ENCODE measurements around the gene CPLANE1. TPM values are rescaled to one million over a fixed set of nuclear protein-coding genes. Genes with fewer than 3 reads are reported as not detected.
"Not testable (repeated sequence)": the region's sequence is repeated elsewhere in the genome, so short reads cannot be mapped to it uniquely, and the experiment has no call there.

CPLANE1 gene
- total RNA-seq, 1 donor from 2014 or later, result 21.8 TPM

DNA sequence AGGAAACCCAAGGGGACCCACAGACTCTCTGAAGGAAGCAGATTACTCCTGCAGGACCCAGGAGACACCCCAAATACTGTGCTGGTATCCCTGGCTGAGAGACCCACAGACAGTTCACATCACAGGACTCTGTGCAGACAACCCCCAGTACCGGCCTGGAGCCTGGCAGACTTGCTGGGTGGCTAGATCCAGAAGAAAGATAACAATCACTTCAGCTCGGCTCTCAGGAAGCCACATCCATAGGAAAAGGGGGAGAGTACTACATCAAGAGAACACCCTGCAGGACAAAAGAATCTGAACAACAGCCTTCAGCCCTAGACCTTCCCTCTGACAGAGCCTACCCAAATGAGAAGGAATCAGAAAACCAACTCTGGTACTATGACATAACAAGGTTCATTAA lies 166.2 kb downstream of the CPLANE1 start:
- not testable (repeated sequence) for H3K27ac ChIP-seq (ENCODE audit: low read depth, low read length); FAIRE-seq; H3K36me3 ChIP-seq (ENCODE audit: insufficient read depth, low read length); H3K4me3 ChIP-seq (ENCODE audit: insufficient read depth, low read depth, low read length); H2AFZ ChIP-seq (ENCODE audit: low read depth, low read length); H3K27me3 ChIP-seq (ENCODE audit: insufficient read depth, low read length); H3K27ac Mint-ChIP-seq (ENCODE audit: unreplicated experiment); H3K4me3 Mint-ChIP-seq (ENCODE audit: unreplicated experiment); H3K4me1 ChIP-seq (ENCODE audit: insufficient read depth, low read length); H3K9ac ChIP-seq (ENCODE audit: low read length); H3K79me2 ChIP-seq (ENCODE audit: insufficient read depth, low read length); H4K20me1 ChIP-seq (ENCODE audit: insufficient read depth, low read length); H3K9me3 Mint-ChIP-seq (ENCODE audit: unreplicated experiment); DNase-seq (ENCODE audit: low read depth); H3K27me3 Mint-ChIP-seq (ENCODE audit: low read depth, unreplicated experiment); H3K9me3 ChIP-seq (ENCODE audit: insufficient read depth, low read depth, low read length); H3K4me2 ChIP-seq (ENCODE audit: low read length)
- Mint-ChIP-seq H3K4me1 (ENCODE audit: low read depth, unreplicated experiment) (peaks cover 14% of the 10 kb centered on the region), H3K36me3 (ENCODE audit: low read depth, unreplicated experiment) (peaks cover 21% of the 10 kb centered on the region)

DNA sequence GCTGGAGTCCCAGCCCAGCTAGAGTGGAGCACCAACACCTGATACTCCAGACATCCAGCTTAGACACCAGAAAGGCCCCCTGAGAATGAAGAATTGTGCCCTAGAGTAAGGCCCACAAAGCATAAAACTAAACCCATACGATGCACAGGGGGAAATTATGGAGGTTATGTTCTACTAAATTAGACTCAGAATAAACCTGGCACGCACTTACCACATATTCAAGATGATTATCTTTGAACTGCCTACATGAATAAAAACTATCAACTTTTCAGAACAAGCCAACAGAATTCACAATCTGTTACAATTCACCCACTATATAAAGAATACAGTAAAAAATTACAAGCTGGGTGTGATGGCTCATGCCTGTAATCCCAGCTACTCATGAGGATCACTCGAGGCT lies 168.5 kb downstream of the CPLANE1 start:
- Mint-ChIP-seq H3K4me1 (ENCODE audit: low read depth, unreplicated experiment) (peaks cover 14% of the 10 kb centered on the region), H3K27ac (ENCODE audit: unreplicated experiment) (no peak overlapping the region), H3K4me3 (ENCODE audit: unreplicated experiment) (no peak overlapping the region), H3K27me3 (ENCODE audit: low read depth, unreplicated experiment) (no peaks in the 10 kb centered on the region), H3K36me3 (ENCODE audit: low read depth, unreplicated experiment) (peaks cover 18% of the 10 kb centered on the region), H3K9me3 (ENCODE audit: unreplicated experiment) (no peaks in the 10 kb centered on the region)
- FAIRE-seq, result no peak
- Histone ChIP-seq H3K4me3 (ENCODE audit: insufficient read depth, low read depth, low read length) (no peak overlapping the region), H4K20me1 (ENCODE audit: insufficient read depth, low read length) (no peaks in the 10 kb centered on the region), H3K4me2 (ENCODE audit: low read length) (no peak overlapping the region), H3K27me3 (ENCODE audit: insufficient read depth, low read length) (no peaks in the 10 kb centered on the region), H3K9me3 (ENCODE audit: insufficient read depth, low read depth, low read length) (peaks cover 4% of the 10 kb centered on the region), H2AFZ (ENCODE audit: low read depth, low read length) (no peak overlapping the region), H3K79me2 (ENCODE audit: insufficient read depth, low read length) (no peaks in the 10 kb centered on the region), H3K9ac (ENCODE audit: low read length) (no peak overlapping the region), H3K36me3 (ENCODE audit: insufficient read depth, low read length) (peaks cover 8% of the 10 kb centered on the region), H3K4me1 (ENCODE audit: insufficient read depth, low read length) (no peaks in the 10 kb centered on the region), H3K27ac (ENCODE audit: low read depth, low read length) (no peak overlapping the region)
- DNase-seq (ENCODE audit: low read depth), result no peak
- TF ChIP-seq EZH2 (IDR thresholded peaks at IDR 0.05; ENCODE audit: insufficient read depth, low read length), result no peak
- no peak for TF ChIP-seq CTCF (IDR thresholded peaks at IDR 0.05; ENCODE audit: insufficient read depth, low read depth, low read length)

- H3K36me3 Mint-ChIP-seq (ENCODE audit: low read depth, unreplicated experiment), result peaks cover 11% of the 10 kb centered on the region
- no peaks in the 10 kb centered on the region for H3K27me3 Mint-ChIP-seq (ENCODE audit: low read depth, unreplicated experiment)
- H3K4me1 Mint-ChIP-seq (ENCODE audit: low read depth, unreplicated experiment), result peaks cover under 1% of the 10 kb centered on the region
- Histone ChIP-seq H3K79me2 (ENCODE audit: insufficient read depth, low read length) (no peaks in the 10 kb centered on the region), H4K20me1 (ENCODE audit: insufficient read depth, low read length) (no peaks in the 10 kb centered on the region), H3K9ac (ENCODE audit: low read length) (no peak overlapping the region), H3K27ac (ENCODE audit: low read depth, low read length) (no peak overlapping the region), H2AFZ (ENCODE audit: low read depth, low read length) (no peak overlapping the region), H3K9me3 (ENCODE audit: insufficient read depth, low read depth, low read length) (no peaks in the 10 kb centered on the region), H3K27me3 (ENCODE audit: insufficient read depth, low read length) (no peaks in the 10 kb centered on the region), H3K4me1 (ENCODE audit: insufficient read depth, low read length) (peaks cover 7% of the 10 kb centered on the region), H3K4me2 (ENCODE audit: low read length) (no peak overlapping the region), H3K36me3 (ENCODE audit: insufficient read depth, low read length) (peaks cover 8% of the 10 kb centered on the region), H3K4me3 (ENCODE audit: insufficient read depth, low read depth, low read length) (no peak overlapping the region)
- H3K27ac Mint-ChIP-seq (ENCODE audit: unreplicated experiment), result no peak overlapping the region
- no peak overlapping the region for H3K4me3 Mint-ChIP-seq (ENCODE audit: unreplicated experiment)
- no peaks in the 10 kb centered on the region for H3K9me3 Mint-ChIP-seq (ENCODE audit: unreplicated experiment)
- TF ChIP-seq CTCF (IDR thresholded peaks at IDR 0.05; ENCODE audit: insufficient read depth, low read depth, low read length) (no peak), EZH2 (IDR thresholded peaks at IDR 0.05; ENCODE audit: insufficient read depth, low read length) (no peak)
- DNase-seq (ENCODE audit: low read depth) (no peak), FAIRE-seq (no peak)
Measured at GRCh38 chr5:37077146-37077545, 172.0 kb downstream of the CPLANE1 start.

Data from astrocyte (in vitro differentiated cells and primary cell).